HK-2 (cell line): ENCODE data around the gene SPDYE4.

ENCODE experiments used
- DNase-seq: peaks from one replicate; pipeline ENCODE4 v3.0.0-alpha.2; 2018; ENCODE audit not compliant: unreplicated experiment

SPDYE4 gene

GRCh38 chr17:8741366-8741765 lies 17.0 kb downstream of the SPDYE4 start:
- DNase-seq, result no peak

GRCh38 chr17:8740486-8740885 lies 17.9 kb downstream of the SPDYE4 start:
- no peak for DNase-seq

GRCh38 chr17:8739097-8739496 lies 19.2 kb downstream of the SPDYE4 start:
- DNase-seq, result no peak

DNA sequence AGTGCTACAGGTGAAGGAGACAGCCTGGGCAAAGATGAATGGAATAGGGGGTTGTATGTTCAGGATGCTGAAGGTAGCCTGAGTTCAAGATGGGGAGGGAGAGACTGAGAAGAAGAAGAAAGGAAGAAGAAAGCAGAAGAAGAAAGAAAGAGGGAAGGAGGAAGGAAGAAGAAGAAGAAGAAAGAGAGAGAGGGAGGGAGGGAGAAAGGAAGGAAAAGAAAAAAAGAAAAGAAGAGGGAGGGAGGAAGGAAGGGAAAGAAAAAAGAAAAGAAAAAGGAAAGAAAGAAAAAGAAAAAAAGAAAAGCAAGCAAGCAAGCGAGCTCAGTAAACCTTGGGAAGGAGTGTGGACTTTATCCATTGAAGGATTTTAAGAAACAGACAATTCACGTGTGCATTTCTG lies 21.6 kb downstream of the SPDYE4 start:
- no peak for DNase-seq

DNA sequence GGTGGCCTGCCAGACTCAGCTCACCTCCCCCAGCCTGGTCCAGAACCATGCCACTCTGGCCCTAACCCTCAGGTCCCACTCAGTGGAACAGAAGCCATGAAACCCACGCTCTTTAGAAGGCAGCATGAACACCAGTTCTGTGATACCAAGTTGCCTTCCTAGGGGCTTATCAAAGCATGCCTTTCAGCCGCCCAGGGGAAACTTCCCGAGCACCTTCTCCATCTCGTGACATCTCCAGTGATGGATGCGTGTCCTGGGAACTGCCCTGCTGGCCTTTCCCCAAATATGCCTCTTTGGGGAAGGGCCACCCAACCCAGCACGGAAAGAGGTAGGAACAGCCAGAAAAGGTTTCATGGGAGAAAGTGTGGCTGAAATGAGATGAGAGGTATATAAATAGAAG lies 22.0 kb downstream of the SPDYE4 start:
- DNase-seq, result no peak

GRCh38 chr17:8735336-8735939 lies 22.9 kb downstream of the SPDYE4 start:
- no peak for DNase-seq

DNA sequence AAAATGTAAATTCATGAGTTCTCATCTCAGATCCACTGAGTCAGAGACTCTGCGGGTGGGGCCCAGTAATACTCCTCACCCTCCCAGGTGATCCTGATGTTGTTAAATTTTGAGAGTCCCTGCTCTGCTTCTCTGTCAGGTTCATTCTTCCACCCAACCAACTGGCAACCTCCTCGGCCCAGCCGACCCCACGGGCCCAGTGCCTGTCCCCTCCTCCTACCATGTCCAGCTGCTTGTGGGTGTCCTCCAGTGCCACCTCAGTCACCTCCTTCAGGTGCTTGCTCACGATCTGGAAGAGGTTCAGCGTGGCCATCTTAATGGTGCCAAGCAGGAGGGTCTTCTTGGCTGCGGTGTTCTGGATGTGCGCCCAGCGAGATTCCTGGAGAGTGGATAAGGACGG lies 23.5 kb downstream of the SPDYE4 start:
- DNase-seq, result no peak

DNA sequence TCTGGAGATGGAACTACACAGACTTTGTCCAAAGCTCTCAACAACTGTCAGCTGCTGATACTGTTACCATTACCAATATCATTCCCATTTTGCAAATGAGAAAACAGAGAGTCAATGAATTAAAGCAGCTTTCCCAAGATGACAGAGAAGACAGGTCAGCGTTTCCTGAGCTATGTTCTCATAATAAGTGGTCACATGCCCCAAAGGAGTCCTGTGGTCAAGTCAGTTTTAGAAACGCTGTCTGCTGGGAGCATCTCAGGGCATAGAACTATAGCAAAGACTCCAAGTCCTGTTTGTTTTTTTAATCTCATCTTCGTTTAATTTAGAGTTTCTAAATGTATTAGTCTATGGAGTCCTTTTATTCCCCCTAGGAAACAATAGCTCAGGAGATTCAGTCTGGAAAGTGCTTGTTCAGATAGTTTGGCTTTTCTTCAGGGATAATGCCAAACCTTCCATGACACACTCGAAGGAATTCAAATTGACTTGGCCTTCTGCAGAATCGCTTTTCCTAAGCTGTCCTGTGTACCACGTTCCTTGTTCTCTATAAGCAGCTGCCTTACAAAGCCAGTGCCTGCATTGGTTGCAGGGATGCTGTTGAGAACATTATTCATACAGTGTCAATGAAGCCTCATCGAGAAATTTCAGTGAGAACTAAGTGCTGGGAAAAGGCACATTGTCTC lies 25.8 kb downstream of the SPDYE4 start:
- DNase-seq, result no peak

DNA sequence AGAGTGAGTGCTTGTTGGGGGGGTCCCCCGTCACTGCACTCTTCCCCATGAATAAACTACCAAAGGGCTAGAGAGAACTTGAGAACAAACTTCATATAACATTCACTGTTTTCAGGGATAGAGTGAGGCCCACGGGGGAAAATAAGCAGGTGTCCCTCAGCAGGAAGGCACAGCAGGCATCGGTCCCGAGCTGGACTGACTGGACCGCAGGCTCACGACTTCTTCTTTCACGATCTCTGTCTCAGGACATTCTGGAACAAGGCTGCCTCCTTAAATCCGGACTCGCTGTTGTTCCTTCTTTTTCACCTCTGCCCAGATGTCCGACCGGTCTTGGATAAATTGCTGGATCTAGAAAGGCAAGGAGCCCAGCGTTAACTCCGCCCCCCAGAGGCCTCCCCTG lies 28.5 kb downstream of the SPDYE4 start:
- no peak for DNase-seq

DNA sequence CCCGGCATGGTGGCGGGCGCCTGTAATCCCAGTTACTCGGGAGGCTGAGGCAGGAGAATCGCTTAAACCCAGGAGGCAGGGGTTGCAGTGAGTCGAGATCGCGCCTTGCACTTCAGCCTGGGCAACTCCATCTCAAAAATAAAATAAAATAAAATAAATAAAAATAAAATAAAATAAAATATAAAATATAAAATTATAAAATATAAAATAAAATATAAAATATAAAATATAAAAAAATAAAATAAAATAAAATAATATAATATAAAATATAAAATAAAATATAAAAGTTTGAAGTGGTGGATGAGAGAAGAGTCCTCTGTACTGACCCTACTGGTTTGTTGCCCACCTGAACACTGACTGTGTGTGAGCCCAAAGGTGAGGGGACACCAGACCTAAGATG lies 28.9 kb downstream of the SPDYE4 start:
- DNase-seq, result no peak

DNA sequence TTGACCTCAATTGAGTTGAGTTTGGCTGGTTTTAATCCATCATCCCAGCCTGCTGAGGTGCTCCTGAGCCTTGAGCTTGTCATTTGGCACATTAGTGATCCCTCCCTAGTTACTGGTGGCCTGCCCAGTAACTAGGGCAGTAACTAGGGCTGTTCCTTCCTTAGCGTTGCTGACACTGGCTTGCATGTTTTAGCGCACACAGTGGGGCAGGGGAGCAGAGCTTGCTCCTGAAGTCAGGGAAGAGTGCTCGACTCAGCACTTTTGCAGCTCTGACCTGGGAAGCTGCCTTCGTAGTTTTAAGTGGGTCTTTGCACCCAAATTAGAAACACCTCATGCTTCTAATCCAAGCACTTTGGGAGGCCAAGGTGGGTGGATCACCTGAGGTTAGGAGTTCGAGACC lies 29.4 kb downstream of the SPDYE4 start:
- no peak for DNase-seq

- DNase-seq, result no peak
These were observed 30.0 kb downstream of the SPDYE4 start for GRCh38 chr17:8728251-8728938.

DNA sequence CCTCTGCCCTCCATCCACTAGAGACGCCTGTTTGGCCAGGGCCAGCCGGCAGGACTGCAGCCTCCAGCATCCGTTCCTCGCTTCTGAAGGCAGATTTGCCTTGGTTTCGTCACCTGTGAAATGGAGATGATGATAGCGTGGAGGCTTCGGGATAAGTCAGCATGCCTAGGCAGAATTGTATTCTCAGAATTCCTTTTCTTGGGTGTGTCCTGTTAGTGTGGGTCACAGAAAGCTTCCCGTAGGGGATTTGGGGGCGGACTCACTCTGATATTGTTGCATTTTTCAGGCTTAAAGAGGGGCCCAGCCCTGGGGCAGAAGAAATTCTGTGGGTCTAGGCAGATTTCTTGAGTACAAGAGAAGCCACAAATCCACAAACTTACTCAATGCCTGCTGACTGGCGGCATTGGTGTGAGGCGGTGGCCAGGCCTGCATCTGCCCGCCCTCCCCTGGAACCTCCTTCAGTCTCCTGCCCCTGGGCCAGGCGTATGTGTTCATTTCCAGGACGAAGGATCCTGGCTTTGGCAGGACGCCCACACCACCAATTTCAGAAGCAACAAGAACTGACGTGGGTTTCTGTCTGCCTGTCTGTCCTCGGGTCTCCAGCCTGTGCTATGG lies 31.3 kb downstream of the SPDYE4 start:
- DNase-seq, result no peak

- no peak for DNase-seq
These were observed 32.2 kb downstream of the SPDYE4 start for GRCh38 chr17:8725881-8726876.

DNA sequence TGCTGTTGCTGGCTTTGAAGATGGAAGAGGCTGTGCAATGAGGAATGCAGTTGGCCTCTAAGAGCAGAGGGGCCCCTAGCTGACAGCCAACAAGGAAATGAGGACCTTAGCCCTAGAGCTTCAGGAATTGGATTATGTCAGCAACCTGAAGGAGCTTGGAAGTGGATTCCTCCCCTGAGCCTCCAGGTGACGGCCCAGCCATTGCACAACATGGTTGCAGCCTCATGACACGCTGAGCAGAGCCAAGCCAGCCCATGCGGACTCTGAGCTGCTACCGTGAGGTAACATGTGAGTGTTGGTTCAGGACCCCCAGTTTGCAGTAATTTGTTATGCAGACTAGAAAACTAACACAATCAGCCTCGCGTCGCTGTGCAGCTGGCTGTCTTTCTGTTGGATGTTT lies 33.9 kb downstream of the SPDYE4 start:
- no peak for DNase-seq

GRCh38 chr17:8720596-8720995 lies 37.8 kb downstream of the SPDYE4 start:
- DNase-seq, result no peak

GRCh38 chr17:8719291-8720246 lies 38.8 kb downstream of the SPDYE4 start:
- no peak for DNase-seq

GRCh38 chr17:8718001-8718563 lies 40.3 kb downstream of the SPDYE4 start:
- DNase-seq, result no peak

- DNase-seq, result no peak
These were observed 44.5 kb downstream of the SPDYE4 start for GRCh38 chr17:8713878-8714277.

- no peak for DNase-seq
These were observed 45.0 kb downstream of the SPDYE4 start for GRCh38 chr17:8713315-8713714.
